Ectodermal cell (in vitro differentiated cells): ENCODE data around the gene PIAS2.
"Not testable (repeated sequence)": the region's sequence is repeated elsewhere in the genome, so short reads cannot be mapped to it uniquely, and the experiment has no call there.

ENCODE experiments used
- H3K27ac ChIP-seq: 2 replicates; pipeline ENCODE4 v1.7.0; 2013; ENCODE audit warnings: mild to moderate bottlenecking, low read depth, low read length; ENCODE audit not compliant: insufficient read depth, poor library complexity, severe bottlenecking
- H3K27me3 ChIP-seq: 2 replicates; pipeline ENCODE4 v1.7.0; 2013; ENCODE audit warnings: mild to moderate bottlenecking, low read length; ENCODE audit not compliant: insufficient read depth, control insufficient read depth, poor library complexity, severe bottlenecking
- H3K36me3 ChIP-seq: one replicate; pipeline ENCODE4 v1.7.0; 2013; ENCODE audit warnings: low read length; ENCODE audit not compliant: control insufficient read depth, insufficient read depth
- H3K4me1 ChIP-seq: one replicate; pipeline ENCODE4 v1.7.0; 2013; ENCODE audit warnings: low read length; ENCODE audit not compliant: control insufficient read depth, insufficient read depth
- H3K4me3 ChIP-seq: 2 replicates; pipeline ENCODE4 v1.7.0; 2013; ENCODE audit warnings: low read depth, low read length, control low read depth; ENCODE audit not compliant: insufficient read depth
- H3K9me3 ChIP-seq: 2 replicates; pipeline ENCODE4 v1.7.0; 2013; ENCODE audit warnings: mild to moderate bottlenecking, low read length, moderate library complexity; ENCODE audit not compliant: control insufficient read depth
- WGBS, 2 experiments: methylation state at CpG; one replicate each; pipeline ENCODE4 v1.1.7; 2013; ENCODE audit warnings: missing lambda C conversion rate in 2 of 2; 5-methylcytosine and 5-hydroxymethylcytosine counted together

Gene PIAS2

DNA sequence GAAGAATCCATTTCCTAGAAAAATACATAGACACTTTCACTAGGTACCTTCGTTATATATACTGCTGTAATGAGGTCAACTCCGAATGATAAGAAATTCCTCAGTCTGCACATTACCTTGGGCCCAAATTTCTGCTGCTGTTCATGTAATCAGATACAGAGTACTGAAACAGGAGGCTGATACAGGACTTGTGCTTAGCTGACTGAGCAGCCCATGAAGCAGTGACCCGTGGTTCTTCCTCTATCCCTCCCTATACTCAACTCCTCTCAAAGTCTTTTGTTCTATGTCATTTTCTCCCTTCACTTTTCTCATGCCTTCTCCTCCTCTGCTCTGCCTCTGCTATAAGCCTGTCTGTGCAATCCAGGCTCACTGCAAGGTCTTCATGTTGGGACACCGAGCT is 102.9 kb downstream of the PIAS2 start:
- no peak overlapping the region for H3K4me3 ChIP-seq

DNA sequence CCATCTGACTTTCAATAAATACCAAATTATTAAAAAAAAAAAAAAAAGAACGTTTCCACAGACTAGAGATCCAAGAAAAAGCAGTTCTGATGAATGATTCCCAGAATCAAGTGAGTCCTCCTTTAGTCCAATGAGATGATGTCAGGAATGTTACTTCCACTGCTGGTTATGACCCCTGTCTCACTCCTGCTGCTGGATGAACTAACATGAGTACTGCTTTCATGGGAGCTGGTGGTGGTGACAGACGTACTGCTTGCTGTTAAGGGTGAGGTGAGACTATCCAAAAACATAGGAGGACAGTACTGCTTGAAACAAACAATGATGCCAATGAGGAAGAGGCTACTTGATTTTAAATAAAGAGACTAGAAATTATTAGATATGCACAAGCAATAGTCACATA is 105.0 kb downstream of the PIAS2 start:
- Histone ChIP-seq H3K4me3 (no peak overlapping the region), H3K9me3 (no peaks in the 10 kb centered on the region), H3K27me3 (no peaks in the 10 kb centered on the region), H3K4me1 (no peaks in the 10 kb centered on the region), H3K27ac (no peak overlapping the region), H3K36me3 (no peaks in the 10 kb centered on the region)
- WGBS, 2 experiments, result 85 to 94% methylated on average over 2 of the region's 2 CpGs

More for the DNA sequence above, 102.9 kb downstream of the PIAS2 start:
- Histone ChIP-seq H3K4me1 (no peaks in the 10 kb centered on the region), H3K9me3 (no peaks in the 10 kb centered on the region), H3K36me3 (no peaks in the 10 kb centered on the region), H3K27me3 (no peaks in the 10 kb centered on the region), H3K27ac (no peak overlapping the region)
- WGBS, 2 experiments, result 91 to 92% methylated on average over 4 of the region's 4 CpGs

DNA sequence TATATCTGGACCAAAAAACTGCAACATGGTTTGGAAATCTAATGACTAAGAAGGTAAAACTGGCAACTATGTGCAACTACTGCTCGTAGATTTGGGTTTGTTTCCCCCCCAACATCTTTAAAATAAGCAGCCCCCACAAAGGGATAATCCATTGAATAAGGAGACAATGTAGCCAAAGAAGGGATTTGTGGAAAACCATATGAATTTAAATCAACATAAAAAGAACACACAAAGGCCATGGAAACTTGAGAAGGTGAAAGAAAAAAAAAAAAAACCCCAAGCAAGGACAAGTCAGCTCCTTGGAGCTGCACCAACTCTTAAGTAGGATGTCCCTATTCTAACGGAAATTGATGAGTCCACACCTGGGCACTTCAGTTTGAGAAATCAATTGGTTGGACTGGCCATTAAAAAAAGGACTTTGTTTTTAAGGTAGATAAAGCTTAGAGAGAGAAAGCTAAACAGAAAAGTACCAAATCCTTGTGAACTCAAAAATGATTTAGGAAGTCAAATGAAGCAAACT is 106.8 kb downstream of the PIAS2 start:
- no peaks in the 10 kb centered on the region for H3K27me3 ChIP-seq
- H3K36me3 ChIP-seq, result no peaks in the 10 kb centered on the region
- H3K4me3 ChIP-seq, result no peak overlapping the region
- H3K9me3 ChIP-seq, result no peaks in the 10 kb centered on the region
- H3K27ac ChIP-seq, result no peak overlapping the region
- WGBS, 2 experiments, result 54 to 65% methylated on average over 1 to 2 of the region's 2 CpGs
- no peaks in the 10 kb centered on the region for H3K4me1 ChIP-seq

- no peaks in the 10 kb centered on the region for H3K27me3 ChIP-seq
- H3K4me1 ChIP-seq, result no peaks in the 10 kb centered on the region
- no peak overlapping the region for H3K4me3 ChIP-seq
- 92 to 93% methylated on average over 5 of the region's 5 CpGs for WGBS, 2 experiments
- H3K9me3 ChIP-seq, result no peaks in the 10 kb centered on the region
- no peaks in the 10 kb centered on the region for H3K36me3 ChIP-seq
- H3K27ac ChIP-seq, result no peak overlapping the region
Observed at GRCh38 chr18:46809145-46809544, 108.2 kb downstream of the PIAS2 start.

GRCh38 chr18:46795945-46796344 is 121.4 kb downstream of the PIAS2 start:
- not testable (repeated sequence) for H3K4me1 ChIP-seq, H3K36me3 ChIP-seq, H3K9me3 ChIP-seq, H3K4me3 ChIP-seq, H3K27me3 ChIP-seq, H3K27ac ChIP-seq
- WGBS, 2 experiments, result 91 to 95% methylated on average over 6 of the region's 6 CpGs

GRCh38 chr18:46794607-46795006 is 122.7 kb downstream of the PIAS2 start:
- H3K27me3 ChIP-seq, result no peaks in the 10 kb centered on the region
- H3K9me3 ChIP-seq, result no peaks in the 10 kb centered on the region
- H3K27ac ChIP-seq, result no peak overlapping the region
- peaks cover 4% of the 10 kb centered on the region for H3K36me3 ChIP-seq
- WGBS, 2 experiments, result 68 to 89% methylated on average over 1 of the region's 1 CpG
- H3K4me3 ChIP-seq, result no peak overlapping the region
- no peaks in the 10 kb centered on the region for H3K4me1 ChIP-seq

DNA sequence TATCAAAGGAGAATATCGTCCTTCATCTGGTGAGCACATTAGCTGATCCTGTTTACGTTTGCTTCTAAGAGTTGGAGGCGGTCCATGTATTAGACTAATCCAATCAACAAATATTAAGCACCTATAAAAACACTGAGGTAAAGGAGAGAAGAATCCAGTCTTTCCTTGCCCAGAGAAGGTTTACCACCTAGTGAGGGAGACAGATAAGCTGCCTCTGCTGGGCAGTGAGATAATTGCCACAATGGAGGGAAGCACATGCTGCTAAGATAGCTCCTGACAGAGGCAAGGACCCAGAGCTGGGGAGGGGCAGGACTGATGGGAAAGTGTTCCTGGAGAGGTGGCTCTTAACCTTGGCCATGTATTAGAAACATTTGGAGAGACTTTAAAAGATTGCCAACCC is 123.7 kb downstream of the PIAS2 start:
- no peak overlapping the region for H3K27ac ChIP-seq
- H3K27me3 ChIP-seq, result no peaks in the 10 kb centered on the region
- 86 to 90% methylated on average over 3 of the region's 3 CpGs for WGBS, 2 experiments
- H3K4me3 ChIP-seq, result no peak overlapping the region
- no peaks in the 10 kb centered on the region for H3K4me1 ChIP-seq
- H3K9me3 ChIP-seq, result no peaks in the 10 kb centered on the region
- H3K36me3 ChIP-seq, result peaks cover 4% of the 10 kb centered on the region

- H3K4me3 ChIP-seq, result no peak overlapping the region
- no peak overlapping the region for H3K27ac ChIP-seq
- 93% methylated on average over 4 of the region's 4 CpGs for WGBS, 2 experiments
- peaks cover 2% of the 10 kb centered on the region for H3K9me3 ChIP-seq
- peaks cover 4% of the 10 kb centered on the region for H3K36me3 ChIP-seq
- no peaks in the 10 kb centered on the region for H3K4me1 ChIP-seq
- no peaks in the 10 kb centered on the region for H3K27me3 ChIP-seq
Observed at GRCh38 chr18:46789088-46789487, 128.2 kb downstream of the PIAS2 start.

GRCh38 chr18:46787674-46788073 is 129.6 kb downstream of the PIAS2 start:
- H3K4me1 ChIP-seq, result no peaks in the 10 kb centered on the region
- no peak overlapping the region for H3K4me3 ChIP-seq
- 86 to 91% methylated on average over 3 of the region's 3 CpGs for WGBS, 2 experiments
- peaks cover 2% of the 10 kb centered on the region for H3K9me3 ChIP-seq
- H3K36me3 ChIP-seq, result peaks cover 4% of the 10 kb centered on the region
- no peak overlapping the region for H3K27ac ChIP-seq
- H3K27me3 ChIP-seq, result no peaks in the 10 kb centered on the region

- Histone ChIP-seq H3K27me3 (no peaks in the 10 kb centered on the region), H3K9me3 (no peaks in the 10 kb centered on the region), H3K36me3 (no peaks in the 10 kb centered on the region), H3K4me1 (no peaks in the 10 kb centered on the region), H3K27ac (no peak overlapping the region), H3K4me3 (no peak overlapping the region)
- 75 to 76% methylated on average over 5 of the region's 5 CpGs for WGBS, 2 experiments
Observed at GRCh38 chr18:46772357-46772756, 144.9 kb downstream of the PIAS2 start.

DNA sequence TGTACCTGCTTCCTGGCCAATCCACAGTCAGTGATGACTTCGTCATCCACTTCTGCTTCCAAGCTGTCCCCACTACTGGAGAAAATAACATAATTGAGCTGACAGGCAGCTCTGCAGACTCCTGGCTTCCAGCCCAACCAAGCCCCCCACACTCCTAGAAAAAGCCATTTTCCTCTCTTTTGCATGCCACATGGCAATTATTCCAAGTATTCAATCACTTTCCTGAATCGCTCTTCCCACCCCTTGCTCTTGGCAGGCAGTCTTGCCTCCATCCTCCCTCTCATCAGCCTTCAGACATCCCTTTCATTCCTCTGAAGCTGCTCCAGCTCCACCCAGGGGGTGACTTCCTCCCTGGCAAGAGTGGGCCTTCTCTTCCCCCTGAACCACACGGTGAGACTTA is 146.2 kb downstream of the PIAS2 start:
- Histone ChIP-seq H3K4me3 (no peak overlapping the region), H3K36me3 (no peaks in the 10 kb centered on the region), H3K4me1 (no peaks in the 10 kb centered on the region), H3K9me3 (no peaks in the 10 kb centered on the region), H3K27me3 (no peaks in the 10 kb centered on the region), H3K27ac (no peak overlapping the region)
- 77 to 80% methylated on average over 3 of the region's 3 CpGs for WGBS, 2 experiments
